Ascending aorta (tissue), 2 donors: ENCODE results near the gene RBM6. TPM values are rescaled to one million over a fixed set of nuclear protein-coding genes. Genes with fewer than 3 reads are reported as not detected.

Experiments used
- DNase-seq, 2 donors: peaks; one replicate each; pipeline ENCODE4 v3.0.0-alpha.2; 2019; ENCODE audit warnings: low spot score in 2 of 2
- H3K27ac ChIP-seq, 2 donors: fragments of 200-600 bp; sonication (generic); one replicate each; pipeline ENCODE4 v1.5.1; 2016 to 2017; ENCODE audit warnings: mild to moderate bottlenecking in 1 of 2
- H3K27me3 ChIP-seq: fragments of 200-600 bp; sonication (generic); one replicate; pipeline ENCODE4 v1.5.1; 2017
- H3K36me3 ChIP-seq, 2 donors: fragments of 200-600 bp; sonication (generic); one replicate each; pipeline ENCODE4 v1.5.1; 2016
- H3K4me1 ChIP-seq, 2 donors: fragments of 200-600 bp; sonication (generic); one replicate each; pipeline ENCODE4 v1.5.1; 2016 to 2017; ENCODE audit warnings: mild to moderate bottlenecking in 1 of 2
- H3K4me3 ChIP-seq, 2 donors: fragments of 200-600 bp; sonication (generic); one replicate each; pipeline ENCODE4 v1.5.1; 2016 to 2017; ENCODE audit warnings: mild to moderate bottlenecking in 1 of 2
- H3K9me3 ChIP-seq, 2 donors: fragments of 200-600 bp; sonication (generic); one replicate each; pipeline ENCODE4 v1.5.1; 2016
- intact Hi-C: fragments of 100-400 bp; cut with DNase I; formaldehyde crosslinking; loops from one replicate; pipeline ENCODE4 v1.15.1; 2023
- total RNA-seq: library from RNA; depleted of rRNA; stranded (reverse); fragments of >200 nt; gene quantifications from one replicate; pipeline ENCODE4 v1.1.0, GENCODE V29; 2016
- TF ChIP-seq, protein P1 (sequence below), 3 experiments: fragments of 200-600 bp in 2 of 3; fragments of 450-650 bp in 1 of 3; sonication (generic) in 2 of 3; IDR thresholded peaks; one replicate each; pipeline ENCODE4 v1.5.1; 2016 to 2019; ENCODE audit warnings: antibody characterized with exemption in 3 of 3, mild to moderate bottlenecking in 1 of 3, moderate library complexity in 1 of 3

RBM6 gene
- total RNA-seq, 1 donor from 2014 or later = 84.7 TPM

DNA sequence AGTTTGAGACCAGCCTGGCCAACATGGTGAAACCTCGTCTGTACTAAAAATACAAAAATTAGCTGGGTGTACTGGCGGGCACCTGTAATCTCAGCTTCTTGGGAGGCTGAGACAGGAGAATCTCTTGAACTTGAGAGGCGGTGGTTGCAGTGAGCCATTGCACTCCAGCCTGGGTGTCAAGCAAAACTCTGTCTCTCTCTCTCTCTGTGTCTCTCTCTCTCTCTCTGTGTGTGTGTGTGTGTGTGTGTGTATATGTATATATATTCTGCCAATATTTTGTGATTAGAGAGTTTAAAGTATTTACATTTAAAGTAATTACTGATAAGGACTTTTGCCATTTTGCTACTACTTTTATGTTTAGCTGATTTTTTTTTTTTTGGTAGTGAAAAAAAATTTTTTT is 15.7 kb downstream of the RBM6 start:
- no peak overlapping the region for H3K4me3 ChIP-seq
- no peaks in the 10 kb centered on the region for H3K36me3 ChIP-seq
- no peaks in the 10 kb centered on the region for H3K27me3 ChIP-seq
- no peak for DNase-seq
- intact Hi-C loops = no loop called here
- no peaks in the 10 kb centered on the region for H3K9me3 ChIP-seq
- TF ChIP-seq, protein P1, sequence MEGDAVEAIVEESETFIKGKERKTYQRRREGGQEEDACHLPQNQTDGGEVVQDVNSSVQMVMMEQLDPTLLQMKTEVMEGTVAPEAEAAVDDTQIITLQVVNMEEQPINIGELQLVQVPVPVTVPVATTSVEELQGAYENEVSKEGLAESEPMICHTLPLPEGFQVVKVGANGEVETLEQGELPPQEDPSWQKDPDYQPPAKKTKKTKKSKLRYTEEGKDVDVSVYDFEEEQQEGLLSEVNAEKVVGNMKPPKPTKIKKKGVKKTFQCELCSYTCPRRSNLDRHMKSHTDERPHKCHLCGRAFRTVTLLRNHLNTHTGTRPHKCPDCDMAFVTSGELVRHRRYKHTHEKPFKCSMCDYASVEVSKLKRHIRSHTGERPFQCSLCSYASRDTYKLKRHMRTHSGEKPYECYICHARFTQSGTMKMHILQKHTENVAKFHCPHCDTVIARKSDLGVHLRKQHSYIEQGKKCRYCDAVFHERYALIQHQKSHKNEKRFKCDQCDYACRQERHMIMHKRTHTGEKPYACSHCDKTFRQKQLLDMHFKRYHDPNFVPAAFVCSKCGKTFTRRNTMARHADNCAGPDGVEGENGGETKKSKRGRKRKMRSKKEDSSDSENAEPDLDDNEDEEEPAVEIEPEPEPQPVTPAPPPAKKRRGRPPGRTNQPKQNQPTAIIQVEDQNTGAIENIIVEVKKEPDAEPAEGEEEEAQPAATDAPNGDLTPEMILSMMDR (IDR thresholded peaks at IDR 0.05) = no peak
- peaks cover 0 to 2% of the 10 kb centered on the region in 2 donors for H3K4me1 ChIP-seq
- H3K27ac ChIP-seq = no peak overlapping the region

DNA sequence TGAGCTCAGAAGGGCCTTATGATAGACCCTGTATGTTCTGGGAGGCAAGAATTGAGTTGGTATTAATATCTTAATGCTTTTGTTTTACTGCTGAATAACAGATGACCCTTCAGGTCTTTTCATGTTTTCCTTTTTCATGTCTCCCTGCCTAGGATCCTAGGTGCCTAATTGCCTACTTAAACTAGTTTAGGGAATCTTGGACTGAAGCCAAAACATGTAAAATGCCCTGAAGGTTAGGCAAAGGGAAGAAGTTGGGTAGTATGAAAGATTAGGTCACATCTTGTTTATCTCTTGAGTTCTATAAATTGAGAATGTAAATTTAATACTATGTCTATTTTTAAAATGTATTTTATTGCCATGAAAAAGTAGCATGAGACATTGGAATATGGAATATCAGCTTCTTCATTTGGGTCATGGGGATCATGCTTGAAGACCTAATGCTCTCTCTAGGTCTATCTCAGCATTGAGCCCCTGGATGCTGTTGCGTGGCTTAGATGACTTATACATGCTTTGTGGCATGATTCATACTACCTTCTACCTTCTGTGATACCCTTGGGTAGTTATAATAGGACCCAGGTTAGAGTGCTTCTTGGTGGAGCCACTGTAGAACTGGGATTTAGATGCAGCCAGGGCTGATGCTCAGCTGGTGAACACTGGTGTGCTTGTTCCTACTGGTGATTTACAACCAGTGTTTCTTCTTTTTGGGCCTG is 26.4 kb downstream of the RBM6 start:
- peaks cover 11 to 21% of the 10 kb centered on the region in 2 donors for H3K36me3 ChIP-seq
- no peak overlapping the region for H3K4me3 ChIP-seq
- DNase-seq = no peak
- TF ChIP-seq, protein P1 (IDR thresholded peaks at IDR 0.05) = no peak
- H3K9me3 ChIP-seq = no peaks in the 10 kb centered on the region
- H3K27me3 ChIP-seq = no peaks in the 10 kb centered on the region
- peak overlapping the region in 1 of 2 donors; percentile 57 for H3K27ac ChIP-seq
- intact Hi-C loops = no loop called here
- peaks cover 0 to 19% of the 10 kb centered on the region in 2 donors for H3K4me1 ChIP-seq

DNA sequence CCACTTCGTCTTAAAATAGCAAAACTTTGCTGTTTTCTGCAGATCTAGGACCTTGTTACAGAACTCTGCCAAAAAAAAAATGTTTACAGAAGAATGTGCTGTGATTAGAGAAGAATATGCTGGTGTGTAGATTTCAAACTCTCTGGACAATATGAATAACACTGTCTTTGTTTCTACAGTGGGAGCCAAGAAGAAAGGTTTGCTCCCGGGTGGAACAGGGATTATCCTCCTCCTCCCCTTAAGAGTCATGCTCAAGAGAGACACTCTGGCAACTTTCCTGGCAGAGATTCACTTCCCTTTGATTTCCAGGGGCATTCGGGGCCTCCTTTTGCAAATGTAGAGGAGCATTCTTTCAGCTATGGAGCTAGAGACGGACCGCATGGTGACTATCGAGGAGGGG is 27.3 kb downstream of the RBM6 start:
- TF ChIP-seq, protein P1 (IDR thresholded peaks at IDR 0.05) = no peak
- Histone ChIP-seq H3K4me3 (peak overlapping the region in 1 of 2 donors; percentile 2), H3K4me1 (peaks cover 0 to 19% of the 10 kb centered on the region in 2 donors), H3K27ac (peak overlapping the region; percentile 46 to 57), H3K36me3 (peaks cover 11 to 24% of the 10 kb centered on the region in 2 donors), H3K9me3 (no peaks in the 10 kb centered on the region), H3K27me3 (no peaks in the 10 kb centered on the region)
- no peak for DNase-seq
- intact Hi-C loops = no loop called here

DNA sequence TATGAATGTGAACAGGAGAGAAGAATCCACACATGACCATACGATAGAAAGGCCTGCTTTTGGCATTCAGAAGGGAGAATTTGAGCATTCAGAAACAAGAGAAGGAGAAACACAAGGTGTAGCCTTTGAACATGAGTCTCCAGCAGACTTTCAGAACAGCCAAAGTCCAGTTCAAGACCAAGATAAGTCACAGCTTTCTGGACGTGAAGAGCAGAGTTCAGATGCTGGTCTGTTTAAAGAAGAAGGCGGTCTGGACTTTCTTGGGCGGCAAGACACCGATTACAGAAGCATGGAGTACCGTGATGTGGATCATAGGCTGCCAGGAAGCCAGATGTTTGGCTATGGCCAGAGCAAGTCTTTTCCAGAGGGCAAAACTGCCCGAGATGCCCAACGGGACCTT is 28.4 kb downstream of the RBM6 start:
- H3K36me3 ChIP-seq = peaks cover 16 to 26% of the 10 kb centered on the region in 2 donors
- intact Hi-C loops = no loop called here
- no peak overlapping the region for H3K4me3 ChIP-seq
- peak overlapping the region in 1 of 2 donors; percentile 57 for H3K27ac ChIP-seq
- TF ChIP-seq, protein P1 (IDR thresholded peaks at IDR 0.05) = no peak
- DNase-seq = no peak
- no peaks in the 10 kb centered on the region for H3K9me3 ChIP-seq
- H3K27me3 ChIP-seq = no peaks in the 10 kb centered on the region
- H3K4me1 ChIP-seq = peaks cover 0 to 19% of the 10 kb centered on the region in 2 donors

DNA sequence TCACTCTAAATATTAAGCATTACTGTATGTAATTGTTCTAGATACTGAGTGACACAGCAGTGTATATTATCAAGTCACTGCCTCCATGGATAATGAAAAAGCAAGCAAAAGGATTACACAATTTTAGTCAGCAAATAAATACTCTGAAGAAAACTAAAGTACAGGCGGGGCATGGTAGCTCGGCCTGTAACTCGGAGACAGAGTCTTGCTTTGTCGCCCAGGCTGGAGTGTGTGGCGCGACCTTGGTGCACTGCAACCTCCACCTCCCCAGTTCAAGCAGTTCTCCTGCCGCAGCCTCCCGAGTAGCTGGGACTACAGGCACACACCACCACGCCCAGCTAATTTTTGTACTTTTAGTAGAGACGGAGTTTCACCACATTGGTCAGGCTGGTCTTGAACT is 32.7 kb downstream of the RBM6 start:
- H3K27me3 ChIP-seq = no peaks in the 10 kb centered on the region
- H3K4me1 ChIP-seq = peaks cover 0 to 7% of the 10 kb centered on the region in 2 donors
- TF ChIP-seq, protein P1 (IDR thresholded peaks at IDR 0.05) = no peak
- no peak overlapping the region for H3K4me3 ChIP-seq
- H3K36me3 ChIP-seq = peaks cover 24 to 45% of the 10 kb centered on the region in 2 donors
- H3K9me3 ChIP-seq = no peaks in the 10 kb centered on the region
- H3K27ac ChIP-seq = no peak overlapping the region
- DNase-seq = no peak
- intact Hi-C loops = no loop called here
